K562 (cell line): Measurements from ENCODE around the gene CPN2. TPM values are rescaled to one million over a fixed set of nuclear protein-coding genes. Genes with fewer than 3 reads are reported as not detected.

Source experiments
- DEAF1 ChIP-seq: fragments of 450-650 bp; formaldehyde crosslinking; IDR thresholded peaks from 2 replicates; pipeline ENCODE4 v1.4.0; 2020; ENCODE audit warnings: mild to moderate bottlenecking, moderate library complexity
- FOXK2 ChIP-seq, 2 experiments: fragments of 450-650 bp; IDR thresholded peaks in 1 of 2; conservative IDR thresholded peaks in 1 of 2; 2 replicates each; pipeline ENCODE4 v1.6.1; 2016; ENCODE audit warnings: low read depth in 2 of 2, mild to moderate bottlenecking in 1 of 2
- MTA3 ChIP-seq: fragments of 450-650 bp; formaldehyde crosslinking; IDR thresholded peaks from 2 replicates; pipeline ENCODE4 v1.6.1; 2017; ENCODE audit warnings: mild to moderate bottlenecking, borderline replicate concordance
- NFXL1 ChIP-seq: fragments of 450-650 bp; formaldehyde crosslinking; IDR thresholded peaks from 2 replicates; pipeline ENCODE4 v1.4.0; 2021; ENCODE audit warnings: mild to moderate bottlenecking
- RAD51 ChIP-seq: fragments of 450-650 bp; IDR thresholded peaks from 2 replicates; pipeline ENCODE4 v1.7.1; 2016; ENCODE audit warnings: low read depth, mild to moderate bottlenecking, borderline replicate concordance
- RBM25 ChIP-seq: fragments of 200-400 bp; formaldehyde crosslinking; IDR thresholded peaks from 2 replicates; pipeline ENCODE4 v1.6.1; 2018; ENCODE audit warnings: low read length, low read depth, moderate library complexity; ENCODE audit not compliant: severe bottlenecking
- TEAD1 ChIP-seq, 2 experiments: fragments of 450-650 bp in 1 of 2; sonication (generic) in 1 of 2; formaldehyde crosslinking; IDR thresholded peaks; 2 replicates each; pipeline versions ENCODE4 v1.4.0 to v1.8.0; 2020 to 2022; ENCODE audit warnings: mild to moderate bottlenecking in 2 of 2, missing genetic modification reagents in 1 of 2
- TGIF2 ChIP-seq: sonication (generic); formaldehyde crosslinking; IDR thresholded peaks from 2 replicates; pipeline ENCODE4 v1.8.1; 2022; ENCODE audit warnings: mild to moderate bottlenecking, missing genetic modification reagents, moderate library complexity
- ZEB2 ChIP-seq: fragments of 450-650 bp; IDR thresholded peaks from 2 replicates; pipeline ENCODE4 v1.6.1; 2016
- ZNF318 ChIP-seq, 2 experiments: fragments of 450-650 bp; IDR thresholded peaks; 2 replicates each; pipeline ENCODE4 v1.6.1; 2016; ENCODE audit warnings: mild to moderate bottlenecking in 2 of 2, borderline replicate concordance in 1 of 2, low read depth in 1 of 2, moderate library complexity in 1 of 2
- ZNF518B ChIP-seq: fragments of 250-450 bp; sonication (Bioruptor Pico); IDR thresholded peaks from 2 replicates; pipeline ENCODE4 v1.5.0; 2021; ENCODE audit warnings: mild to moderate bottlenecking, moderate library complexity
- ZNF778 ChIP-seq: fragments of 450-650 bp; formaldehyde crosslinking; IDR thresholded peaks from 2 replicates; pipeline ENCODE4 v1.4.0; 2020; ENCODE audit warnings: mild to moderate bottlenecking, moderate library complexity
- polyA plus RNA-seq, 8 experiments: library from polyadenylated mRNA; depleted of rRNA in 4 of 8; stranded (reverse) in 5 of 8; unstranded in 3 of 8; fragments of >200 nt; fragmentation: Nextera tagmentation in 2 of 8; fragmentation: Illumina TruSeq in 1 of 8; extraction: Ambion mirVana in 2 of 8; extraction: Trizol in 1 of 8; gene quantifications; 2 replicates each; pipeline versions ENCODE4 v1.2.1 to v1.2.3, GENCODE V29; 2011 to 2014; ENCODE audit warnings: inconsistent platforms in 1 of 8, missing spikeins in 1 of 8
- total RNA-seq, 7 experiments: library from RNA; depleted of rRNA in 6 of 7; stranded (reverse); fragments of >200 nt in 6 of 7; fragmentation: Illumina TruSeq in 2 of 7; extraction: Trizol in 2 of 7; gene quantifications; 2 replicates each; pipeline versions ENCODE4 v1.2.1 to v1.2.3, GENCODE V29; 2011 to 2021; ENCODE audit warnings: low replicate concordance in 1 of 7

Gene CPN2
- total and polyA plus RNA-seq, 9 of the 15 experiments (the other 6 are each of a cell fraction or from before 2014, with no cell fraction given) = not detected

DNA sequence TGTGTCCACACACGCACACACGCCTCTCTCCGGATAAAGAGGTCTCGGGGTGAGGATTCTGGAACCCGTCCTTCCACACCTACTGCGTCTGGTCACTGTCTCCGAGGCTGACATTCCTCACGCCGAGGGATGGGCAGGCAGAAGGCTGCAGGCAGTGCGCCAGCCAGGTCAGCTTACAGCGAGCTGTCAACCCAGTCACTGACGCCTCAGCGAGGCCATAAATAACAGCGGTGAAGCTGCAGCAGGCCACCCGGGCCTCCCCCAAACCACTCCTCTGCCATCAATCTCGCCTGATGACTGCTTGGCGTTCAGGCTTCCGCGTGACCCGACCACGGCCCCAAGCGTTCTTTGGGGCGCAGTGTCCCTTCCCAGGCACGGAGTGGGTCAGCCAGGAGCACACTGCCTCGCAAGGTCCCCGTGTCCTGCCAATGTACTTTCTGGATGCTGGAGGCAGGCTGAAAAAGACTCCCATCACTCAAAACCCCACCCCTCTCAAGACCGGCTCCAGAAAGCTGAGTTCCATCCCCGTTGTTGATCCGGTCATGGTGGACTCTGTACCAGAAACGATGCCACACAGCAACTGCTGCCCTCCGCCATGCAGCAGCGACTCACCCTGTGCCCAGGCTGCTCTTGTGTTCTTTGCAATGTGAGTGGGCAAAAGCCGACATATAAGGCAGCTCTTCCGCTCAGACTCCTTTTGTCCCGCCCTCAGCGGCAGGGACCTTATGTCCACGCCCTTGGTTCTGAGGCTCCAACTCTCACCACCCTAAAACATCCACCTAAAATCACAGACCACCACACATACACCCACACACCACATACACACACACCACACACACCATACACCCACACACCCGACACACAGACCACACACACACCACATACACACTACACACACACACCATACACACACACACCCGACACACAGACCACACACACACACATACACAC is 27.1 kb downstream of the CPN2 start (continued):
- TF ChIP-seq ZNF318 (IDR thresholded peaks at IDR 0.05; ENCODE audit: borderline replicate concordance in 1 of 2, low read depth in 1 of 2) (peak in 1 of 2 experiments; percentile 69; a peak in 2 of 4 replicates), ZNF518B (CRISPR knock-in tag) (no peak), FOXK2 (conservative IDR thresholded peaks at IDR 0.05 in 1 of 2, IDR thresholded peaks at IDR 0.05 in 1 of 2; ENCODE audit: low read depth in 2 of 2) (peak in 1 of 2 experiments; percentile 35; a peak in 1 of 4 replicates), RBM25 (no peak), MTA3 (peak; percentile 78; the same call in 1 of the 2 replicates), DEAF1 (CRISPR knock-in tag) (no peak), RAD51 (0 out of 2 replicates have a peak, but pooled peaks have one; percentile 13), NFXL1 (CRISPR knock-in tag) (no peak), TEAD1 (CRISPR knock-in tag; IDR thresholded peaks at IDR 0.05) (peak; percentile 80 to 81; a peak in 3 of 4 replicates), TGIF2 (no peak), ZEB2 (peak; percentile 72; the same call in 1 of the 2 replicates), ZNF778 (CRISPR knock-in tag) (no peak)
